SK-N-SH (cell line): Measurements from ENCODE around the gene RAET1E. TPM values are rescaled to one million over a fixed set of nuclear protein-coding genes. Genes with fewer than 3 reads are reported as not detected.

Source experiments
- CTCF ChIA-PET: fragments of 300-600, 350-600 bp; formaldehyde crosslinking; extraction: SDS; loops from one replicate; lab custom pipeline; 2021; lab: Yijun Ruan, JAX
- POLR2A ChIA-PET: fragments of 350-600 bp; sonication (Branson Sonifier 250); formaldehyde crosslinking; extraction: SDS; loops from one replicate; lab custom pipeline; 2020; ENCODE audit warnings: antibody characterized with exemption, inconsistent platforms; lab: Yijun Ruan, JAX
- DNase-seq: peaks from one replicate; pipeline ENCODE4 v3.0.0; 2012
- H2AFZ ChIP-seq: fragments of 200-600 bp; sonication (generic); 2 replicates; pipeline ENCODE4 v1.8.1; 2016; ENCODE audit warnings: antibody characterized with exemption, mild to moderate bottlenecking, low read depth
- H3F3A ChIP-seq: fragments of 200-600 bp; sonication (generic); replicated peaks from 2 replicates; pipeline ENCODE3; 2016; ENCODE audit warnings: antibody characterized with exemption, mild to moderate bottlenecking; ENCODE audit not compliant: insufficient read depth
- H3K27ac ChIP-seq, 2 experiments: fragments of 200-500 bp in 1 of 2; fragments of 200-600 bp in 1 of 2; sonication (Bioruptor generic) in 1 of 2; sonication (generic), shearing (Covaris generic) in 1 of 2; 2 replicates each; pipeline versions ENCODE4 v1.5.1 to v1.6.1; 2014 to 2016; ENCODE audit warnings: low read depth in 2 of 2, inconsistent platforms in 1 of 2, low read length in 1 of 2, mild to moderate bottlenecking in 1 of 2, mixed read lengths in 1 of 2
- H3K27me3 ChIP-seq: fragments of 200-600 bp; sonication (generic), shearing (Covaris generic); 2 replicates; pipeline ENCODE4 v1.6.1; 2016; ENCODE audit warnings: mixed run types; ENCODE audit not compliant: insufficient read depth
- H3K36me3 ChIP-seq, 2 experiments: fragments of 200-500 bp in 1 of 2; fragments of 200-600 bp in 1 of 2; sonication (Bioruptor generic) in 1 of 2; sonication (generic) in 1 of 2; replicated peaks in 1 of 2; 2 replicates each; pipeline versions ENCODE3 to v1.5.1; 2014 to 2016; ENCODE audit warnings: low read length in 1 of 2, mild to moderate bottlenecking in 1 of 2; ENCODE audit not compliant: insufficient read depth in 2 of 2, control insufficient read depth in 1 of 2
- H3K4me1 ChIP-seq, 2 experiments: fragments of 200-500 bp in 1 of 2; fragments of 200-600 bp in 1 of 2; sonication (Bioruptor generic) in 1 of 2; sonication (generic), shearing (Covaris generic) in 1 of 2; 2 replicates each; pipeline versions ENCODE4 v1.5.1 to v1.6.1; 2014 to 2016; ENCODE audit warnings: low read depth in 1 of 2, low read length in 1 of 2, mixed run types in 1 of 2; ENCODE audit not compliant: insufficient read depth in 2 of 2, control insufficient read depth in 1 of 2
- H3K4me2 ChIP-seq: fragments of 200-600 bp; sonication (generic), shearing (Covaris generic); 2 replicates; pipeline ENCODE4 v1.6.1; 2017; ENCODE audit warnings: mixed run types
- H3K4me3 ChIP-seq, 2 experiments: fragments of 200-500 bp in 1 of 2; fragments of 200-600 bp in 1 of 2; sonication (Bioruptor generic) in 1 of 2; sonication (generic), shearing (Covaris generic) in 1 of 2; 2 replicates each; pipeline versions ENCODE4 v1.5.1 to v1.8.1; 2014 to 2016; ENCODE audit warnings: low read depth in 2 of 2, inconsistent platforms in 1 of 2, low read length in 1 of 2, mild to moderate bottlenecking in 1 of 2, mixed read lengths in 1 of 2, moderate library complexity in 1 of 2
- H3K79me2 ChIP-seq: fragments of 200-600 bp; sonication (generic); 2 replicates; pipeline ENCODE4 v1.8.1; 2017; ENCODE audit warnings: mild to moderate bottlenecking; ENCODE audit not compliant: insufficient read depth
- H3K9ac ChIP-seq: fragments of 200-600 bp; sonication (generic); 2 replicates; pipeline ENCODE4 v1.6.1; 2017; ENCODE audit warnings: mixed run types
- H3K9me2 ChIP-seq: fragments of 200-600 bp; sonication (generic); 2 replicates; pipeline ENCODE4 v1.6.1; 2017; ENCODE audit warnings: mixed run types
- H3K9me3 ChIP-seq: fragments of 200-600 bp; sonication (generic); 2 replicates; pipeline ENCODE4 v1.6.1; 2017; ENCODE audit warnings: mixed run types, mild to moderate bottlenecking, moderate library complexity
- H4K20me1 ChIP-seq: fragments of 200-600 bp; sonication (generic); 2 replicates; pipeline ENCODE4 v1.6.1; 2017; ENCODE audit warnings: mild to moderate bottlenecking, mixed run types; ENCODE audit not compliant: insufficient read depth
- CHD2 ChIP-seq: fragments of 150-350 bp; IDR thresholded peaks from 2 replicates; pipeline ENCODE4 v1.6.1; 2018; ENCODE audit warnings: low read length; ENCODE audit not compliant: partially characterized antibody
- EP300 ChIP-seq, 2 experiments: IDR thresholded peaks; 2 replicates each; pipeline versions ENCODE4 v1.4.0 to v1.6.1; 2012; ENCODE audit warnings: borderline replicate concordance in 1 of 2, low read depth in 1 of 2, low read length in 1 of 2
- FOSL2 ChIP-seq: IDR thresholded peaks from 2 replicates; pipeline ENCODE4 v1.4.0; 2012; ENCODE audit warnings: low read depth, mild to moderate bottlenecking, moderate library complexity, borderline replicate concordance
- FOXJ3 ChIP-seq: sonication (generic); formaldehyde crosslinking; IDR thresholded peaks from 2 replicates; pipeline ENCODE4 v1.5.1; 2020; ENCODE audit warnings: mild to moderate bottlenecking, missing genetic modification reagents
- GABPA ChIP-seq: IDR thresholded peaks from 2 replicates; pipeline ENCODE4 v1.4.0; 2012; ENCODE audit warnings: low read depth, mild to moderate bottlenecking
- GATA2 ChIP-seq: sonication (generic); formaldehyde crosslinking; IDR thresholded peaks from 2 replicates; pipeline ENCODE4 v1.5.0; 2020; ENCODE audit warnings: mild to moderate bottlenecking, missing genetic modification reagents
- JUND ChIP-seq: IDR thresholded peaks from 2 replicates; pipeline ENCODE4 v1.4.0; 2012
- NFIC ChIP-seq: IDR thresholded peaks from 2 replicates; pipeline ENCODE4 v1.4.0; 2012; ENCODE audit warnings: borderline replicate concordance
- PBX3 ChIP-seq: IDR thresholded peaks from 2 replicates; pipeline ENCODE4; 2012
- POLR2AphosphoS5 ChIP-seq: IDR thresholded peaks from 2 replicates; pipeline ENCODE4 v1.6.1; 2012; ENCODE audit warnings: low read depth, low read length
- RCOR1 ChIP-seq: fragments of 150-350 bp; IDR thresholded peaks from 2 replicates; pipeline ENCODE4 v1.6.1; 2017; ENCODE audit warnings: antibody characterized with exemption, low read length
- RXRA ChIP-seq: IDR thresholded peaks from 2 replicates; pipeline ENCODE4 v1.4.0; 2012; ENCODE audit warnings: low read depth, mild to moderate bottlenecking, borderline replicate concordance
- SIN3A ChIP-seq: IDR thresholded peaks from 2 replicates; pipeline ENCODE4 v1.6.1; 2012; ENCODE audit warnings: low read depth, mild to moderate bottlenecking, low read length, moderate library complexity, borderline replicate concordance
- SMC3 ChIP-seq: IDR thresholded peaks from 2 replicates; pipeline ENCODE4 v1.6.1; 2012; ENCODE audit warnings: low read depth, low read length, improper control_type of control experiment
- ZBTB33 ChIP-seq: IDR thresholded peaks from 2 replicates; pipeline ENCODE4 v1.4.0; 2012; ENCODE audit warnings: low read depth, borderline replicate concordance
- WGBS: methylation state at CpG from one replicate; pipeline ENCODE4 v1.1.6; 2017; ENCODE audit warnings: low lambda C conversion rate; 5-methylcytosine and 5-hydroxymethylcytosine counted together
- polyA plus RNA-seq, 3 experiments: library from polyadenylated mRNA; depleted of rRNA; stranded (reverse); fragments of >200 nt; gene quantifications; 2 replicates each; pipeline ENCODE4 v1.2.3, GENCODE V29; 2012
- TF ChIP-seq, protein P1 (sequence below): IDR thresholded peaks from 2 replicates; pipeline ENCODE4 v1.4.0; 2012; ENCODE audit warnings: low read depth

Gene RAET1E
- polyA plus RNA-seq, 1 of the 3 experiments (the other 2 are of a cell fraction), result 0.15 TPM

- Histone ChIP-seq H3K9me3 (no peaks in the 10 kb centered on the region), H2AFZ (no peak overlapping the region), H3K4me3 (no peak overlapping the region), H3K4me2 (no peak overlapping the region), H3K27me3 (no peaks in the 10 kb centered on the region), H3K79me2 (no peaks in the 10 kb centered on the region), H4K20me1 (no peaks in the 10 kb centered on the region), H3K27ac (no peak overlapping the region), H3K36me3 (no peaks in the 10 kb centered on the region), H3K9ac (no peak overlapping the region), H3F3A (peaks cover 5% of the 10 kb centered on the region), H3K4me1 (peaks cover 5 to 13% of the 10 kb centered on the region in 2 experiments; a peak in 3 of 4 replicates), H3K9me2 (no peaks in the 10 kb centered on the region)
- no peak for DNase-seq
- TF ChIP-seq PBX3 (no peak), CHD2 (no peak), SMC3 (no peak), NFIC (no peak), FOXJ3 (CRISPR knock-in tag) (no peak), EP300 (IDR thresholded peaks at IDR 0.05; ENCODE audit: borderline replicate concordance in 1 of 2, low read depth in 1 of 2, low read length in 1 of 2) (no peak)
- TF ChIP-seq, protein P1, sequence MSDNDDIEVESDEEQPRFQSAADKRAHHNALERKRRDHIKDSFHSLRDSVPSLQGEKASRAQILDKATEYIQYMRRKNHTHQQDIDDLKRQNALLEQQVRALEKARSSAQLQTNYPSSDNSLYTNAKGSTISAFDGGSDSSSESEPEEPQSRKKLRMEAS, result no peak
- POLR2A ChIA-PET, result no interaction called here
- CTCF ChIA-PET, result no interaction called here
- 57% methylated on average over 3 of the region's 3 CpGs for WGBS
Observed at GRCh38 chr6:149891259-149891658, 6.7 kb downstream of the RAET1E start.

- Histone ChIP-seq H3K9me2 (no peaks in the 10 kb centered on the region), H3K4me3 (no peak overlapping the region), H3K36me3 (no peaks in the 10 kb centered on the region), H3K4me1 (peaks cover under 1 to 6% of the 10 kb centered on the region in 2 experiments; a peak in 2 of 4 replicates), H3K4me2 (no peak overlapping the region), H3K27ac (no peak overlapping the region), H4K20me1 (no peaks in the 10 kb centered on the region), H3K79me2 (no peaks in the 10 kb centered on the region), H3K27me3 (no peaks in the 10 kb centered on the region), H3F3A (peaks cover under 1% of the 10 kb centered on the region), H2AFZ (no peak overlapping the region), H3K9ac (no peak overlapping the region), H3K9me3 (no peaks in the 10 kb centered on the region)
- ChIA-PET CTCF (no interaction called here), POLR2A (no interaction called here)
- WGBS, result 69% methylated on average over 6 of the region's 6 CpGs
- TF ChIP-seq GABPA, result no peak
- TF ChIP-seq RCOR1, result no peak
- no peak for TF ChIP-seq PBX3
- TF ChIP-seq, protein P1, result no peak
- TF ChIP-seq FOSL2, result no peak
- TF ChIP-seq ZBTB33, result no peak
- no peak for TF ChIP-seq CHD2
- TF ChIP-seq RXRA, result no peak
- no peak for TF ChIP-seq POLR2AphosphoS5
- TF ChIP-seq JUND, result no peak
- TF ChIP-seq GATA2 (CRISPR knock-in tag), result no peak
- no peak for TF ChIP-seq FOXJ3 (CRISPR knock-in tag)
- no peak for TF ChIP-seq SIN3A
- DNase-seq, result no peak
Observed at GRCh38 chr6:149890629-149891045, 7.3 kb downstream of the RAET1E start.
